H1 (cell line): ENCODE results near the gene PDE4D. TPM values are rescaled to one million over a fixed set of nuclear protein-coding genes. Genes with fewer than 3 reads are reported as not detected.

Source experiments
- ASH2L ChIP-seq: fragments of 200-600, 300-600 bp; sonication (generic); IDR thresholded peaks from one replicate; pipeline ENCODE4 v1.7.1; 2017; ENCODE audit warnings: low read length
- ATF2 ChIP-seq: IDR thresholded peaks from 2 replicates; pipeline ENCODE4 v1.6.1; 2012; ENCODE audit warnings: low read length, inconsistent platforms
- CBX8 ChIP-seq: fragments of 300-800, 300-1000 bp; sonication (generic); IDR thresholded peaks from 2 replicates; pipeline ENCODE4 v1.7.1; 2016; ENCODE audit warnings: low read depth, low read length, borderline replicate concordance
- CHD7 ChIP-seq: fragments of 300-600 bp; sonication (generic); IDR thresholded peaks from 2 replicates; pipeline ENCODE4 v1.7.1; 2012; ENCODE audit warnings: low read length, moderate library complexity, mild to moderate bottlenecking, inconsistent platforms; ENCODE audit not compliant: insufficient replicate concordance
- NRF1 ChIP-seq: IDR thresholded peaks from 2 replicates; pipeline ENCODE4 v1.6.1; 2011; ENCODE audit warnings: mild to moderate bottlenecking, low read depth, low read length, improper control_type of control experiment
- POLR2AphosphoS5 ChIP-seq: IDR thresholded peaks from 2 replicates; pipeline ENCODE4 v1.6.1; 2011; ENCODE audit warnings: low read depth, low read length
- RFX5 ChIP-seq: IDR thresholded peaks from 2 replicates; pipeline ENCODE4 v1.6.1; 2011; ENCODE audit warnings: low read depth, low read length, improper control_type of control experiment, borderline replicate concordance
- SP4 ChIP-seq: IDR thresholded peaks from 2 replicates; pipeline ENCODE4 v1.6.1; 2012; ENCODE audit warnings: low read length, inconsistent platforms
- USF2 ChIP-seq: IDR thresholded peaks from 2 replicates; pipeline ENCODE4 v1.6.1; 2011; ENCODE audit warnings: low read length, improper control_type of control experiment
- polyA plus RNA-seq, 7 experiments: library from polyadenylated mRNA; depleted of rRNA in 3 of 7; stranded (reverse) in 5 of 7; unstranded in 2 of 7; fragments of >200 nt in 5 of 7; fragments of 200-250 nt in 2 of 7; gene quantifications; 1 replicate in 5 of 7; 2 replicates in 1 of 7; 4 replicates in 1 of 7; pipeline versions ENCODE4 v1.2.1 to v1.2.3, GENCODE V29; 2011 to 2013; ENCODE audit warnings: missing spikeins in 2 of 7, mixed read lengths in 2 of 7
- total RNA-seq: library from RNA; stranded (reverse); fragmentation: NEBNext Ultra II Directional; extraction: Animal tissue kit (Norgen Biotek cat#: 25700); gene quantifications from 2 replicates; pipeline ENCODE4 v1.2.1, GENCODE V29; 2021

The PDE4D gene
- total and polyA plus RNA-seq, 2 of the 8 experiments (the other 6 are each of a cell fraction or from before 2014, with no cell fraction given), result 2.3 to 3.7 TPM

GRCh38 chr5:59716029-59716428 lies 177.5 kb downstream of the PDE4D start (continued):
- TF ChIP-seq CHD7, result no peak
- TF ChIP-seq CBX8, result no peak
- TF ChIP-seq RFX5, result no peak
- TF ChIP-seq ATF2, result no peak
- no peak for TF ChIP-seq SP4
- no peak for TF ChIP-seq POLR2AphosphoS5
- no peak for TF ChIP-seq USF2
- TF ChIP-seq NRF1, result no peak
- no peak for TF ChIP-seq ASH2L
